ENCODE data around the gene MAP4K4. TPM values are rescaled to one million over a fixed set of nuclear protein-coding genes. Genes with fewer than 3 reads are reported as not detected.

Gene MAP4K4
- polyA plus RNA-seq, 1 experiment: 158 TPM

GRCh38 chr2:101870444-101870843 lies 172.9 kb downstream of the MAP4K4 start:
- Histone ChIP-seq H3K4me3 (ENCODE audit: low read depth, low read length) (no peak overlapping the region), H3K9me3 (ENCODE audit: control insufficient read depth, insufficient read depth, low read length) (no peaks in the 10 kb centered on the region), H3K27me3 (ENCODE audit: control insufficient read depth, insufficient read depth, low read length) (no peaks in the 10 kb centered on the region), H3K27ac (ENCODE audit: low read depth, low read length) (no peak overlapping the region)
- CTCF ChIA-PET: interaction anchor here (4.2 kb wide), 1 partner anchor 14 kb away, joined by 23 read pairs; no protein-coding TSS in a partner anchor
- POLR2A ChIA-PET: no interaction called here
- DNase-seq (ENCODE audit: low read depth, low spot score): no peak
- TF ChIP-seq, protein P1, sequence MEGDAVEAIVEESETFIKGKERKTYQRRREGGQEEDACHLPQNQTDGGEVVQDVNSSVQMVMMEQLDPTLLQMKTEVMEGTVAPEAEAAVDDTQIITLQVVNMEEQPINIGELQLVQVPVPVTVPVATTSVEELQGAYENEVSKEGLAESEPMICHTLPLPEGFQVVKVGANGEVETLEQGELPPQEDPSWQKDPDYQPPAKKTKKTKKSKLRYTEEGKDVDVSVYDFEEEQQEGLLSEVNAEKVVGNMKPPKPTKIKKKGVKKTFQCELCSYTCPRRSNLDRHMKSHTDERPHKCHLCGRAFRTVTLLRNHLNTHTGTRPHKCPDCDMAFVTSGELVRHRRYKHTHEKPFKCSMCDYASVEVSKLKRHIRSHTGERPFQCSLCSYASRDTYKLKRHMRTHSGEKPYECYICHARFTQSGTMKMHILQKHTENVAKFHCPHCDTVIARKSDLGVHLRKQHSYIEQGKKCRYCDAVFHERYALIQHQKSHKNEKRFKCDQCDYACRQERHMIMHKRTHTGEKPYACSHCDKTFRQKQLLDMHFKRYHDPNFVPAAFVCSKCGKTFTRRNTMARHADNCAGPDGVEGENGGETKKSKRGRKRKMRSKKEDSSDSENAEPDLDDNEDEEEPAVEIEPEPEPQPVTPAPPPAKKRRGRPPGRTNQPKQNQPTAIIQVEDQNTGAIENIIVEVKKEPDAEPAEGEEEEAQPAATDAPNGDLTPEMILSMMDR (IDR thresholded peaks at IDR 0.05; ENCODE audit: low read depth, low read length): 0 out of 2 replicates have a peak, but pooled peaks have one; percentile 2

- TF ChIP-seq, protein P1 (IDR thresholded peaks at IDR 0.05; ENCODE audit: low read depth, low read length): no peak
- ChIA-PET CTCF (interaction anchor here (4.2 kb wide), 1 partner anchor 13 kb away, joined by 23 read pairs; no protein-coding TSS in a partner anchor), POLR2A (interaction anchor here (0.6 kb wide), 1 partner anchor 10 kb away, joined by 3 read pairs; no protein-coding TSS in a partner anchor)
- Histone ChIP-seq H3K9me3 (ENCODE audit: control insufficient read depth, insufficient read depth, low read length) (no peaks in the 10 kb centered on the region), H3K27ac (ENCODE audit: low read depth, low read length) (no peak overlapping the region), H3K27me3 (ENCODE audit: control insufficient read depth, insufficient read depth, low read length) (no peaks in the 10 kb centered on the region), H3K4me3 (ENCODE audit: low read depth, low read length) (no peak overlapping the region)
- no peak for DNase-seq (ENCODE audit: low read depth, low spot score)
Measured at GRCh38 chr2:101871480-101871879, 174.0 kb downstream of the MAP4K4 start.

GRCh38 chr2:101872480-101872879 lies 175.0 kb downstream of the MAP4K4 start:
- Histone ChIP-seq H3K27me3 (ENCODE audit: control insufficient read depth, insufficient read depth, low read length) (no peaks in the 10 kb centered on the region), H3K9me3 (ENCODE audit: control insufficient read depth, insufficient read depth, low read length) (no peaks in the 10 kb centered on the region), H3K4me3 (ENCODE audit: low read depth, low read length) (no peak overlapping the region), H3K27ac (ENCODE audit: low read depth, low read length) (no peak overlapping the region)
- ChIA-PET CTCF (interaction anchor here (4.2 kb wide), 1 partner anchor 12 kb away, joined by 23 read pairs; no protein-coding TSS in a partner anchor), POLR2A (no interaction called here)
- DNase-seq (ENCODE audit: low read depth, low spot score): no peak
- TF ChIP-seq, protein P1 (IDR thresholded peaks at IDR 0.05; ENCODE audit: low read depth, low read length): no peak

GRCh38 chr2:101873543-101873942 lies 176.0 kb downstream of the MAP4K4 start:
- TF ChIP-seq, protein P1 (IDR thresholded peaks at IDR 0.05; ENCODE audit: low read depth, low read length): peak; percentile 27; the same call in 1 of the 2 replicates
- Histone ChIP-seq H3K27me3 (ENCODE audit: control insufficient read depth, insufficient read depth, low read length) (no peaks in the 10 kb centered on the region), H3K27ac (ENCODE audit: low read depth, low read length) (no peak overlapping the region), H3K4me3 (ENCODE audit: low read depth, low read length) (no peak overlapping the region), H3K9me3 (ENCODE audit: control insufficient read depth, insufficient read depth, low read length) (no peaks in the 10 kb centered on the region)
- POLR2A ChIA-PET: no interaction called here
- CTCF ChIA-PET: interaction anchor here (4.2 kb wide), 1 partner anchor 11 kb away, joined by 23 read pairs; no protein-coding TSS in a partner anchor
- DNase-seq (ENCODE audit: low read depth, low spot score): no peak

GRCh38 chr2:101874069-101874468 lies 176.6 kb downstream of the MAP4K4 start:
- no peak for DNase-seq (ENCODE audit: low read depth, low spot score)
- H3K27ac ChIP-seq (ENCODE audit: low read depth, low read length): no peak overlapping the region
- POLR2A ChIA-PET: no interaction called here

More at GRCh38 chr2:101874069-101874468, 176.6 kb downstream of the MAP4K4 start:
- TF ChIP-seq, protein P1 (IDR thresholded peaks at IDR 0.05; ENCODE audit: low read depth, low read length): no peak
- CTCF ChIA-PET: interaction anchor here (2.2 to 4.2 kb wide), 2 partner anchors 10 kb away, joined by 11 to 23 read pairs; no protein-coding TSS in a partner anchor
- Histone ChIP-seq H3K4me3 (ENCODE audit: low read depth, low read length) (no peak overlapping the region), H3K27me3 (ENCODE audit: control insufficient read depth, insufficient read depth, low read length) (no peaks in the 10 kb centered on the region), H3K9me3 (ENCODE audit: control insufficient read depth, insufficient read depth, low read length) (no peaks in the 10 kb centered on the region)

Data from AG04450 (cell line).